Testis (tissue), 2 donors: Measurements from ENCODE around the gene ZDHHC16.

Experiments
- POLR2A ChIP-seq: fragments of 450-650 bp; IDR thresholded peaks from one replicate; pipeline ENCODE4 v1.6.1; 2017; ENCODE audit warnings: antibody characterized with exemption, mild to moderate bottlenecking, moderate library complexity
- TF ChIP-seq, protein P1 (sequence below), 3 experiments: fragments of 450-650 bp in 2 of 3; fragments of 200-600 bp in 1 of 3; sonication (generic) in 1 of 3; IDR thresholded peaks; one replicate each; pipeline ENCODE4 v1.5.1; 2016 to 2019; ENCODE audit warnings: antibody characterized with exemption in 3 of 3, mild to moderate bottlenecking in 2 of 3, moderate library complexity in 1 of 3

DNA sequence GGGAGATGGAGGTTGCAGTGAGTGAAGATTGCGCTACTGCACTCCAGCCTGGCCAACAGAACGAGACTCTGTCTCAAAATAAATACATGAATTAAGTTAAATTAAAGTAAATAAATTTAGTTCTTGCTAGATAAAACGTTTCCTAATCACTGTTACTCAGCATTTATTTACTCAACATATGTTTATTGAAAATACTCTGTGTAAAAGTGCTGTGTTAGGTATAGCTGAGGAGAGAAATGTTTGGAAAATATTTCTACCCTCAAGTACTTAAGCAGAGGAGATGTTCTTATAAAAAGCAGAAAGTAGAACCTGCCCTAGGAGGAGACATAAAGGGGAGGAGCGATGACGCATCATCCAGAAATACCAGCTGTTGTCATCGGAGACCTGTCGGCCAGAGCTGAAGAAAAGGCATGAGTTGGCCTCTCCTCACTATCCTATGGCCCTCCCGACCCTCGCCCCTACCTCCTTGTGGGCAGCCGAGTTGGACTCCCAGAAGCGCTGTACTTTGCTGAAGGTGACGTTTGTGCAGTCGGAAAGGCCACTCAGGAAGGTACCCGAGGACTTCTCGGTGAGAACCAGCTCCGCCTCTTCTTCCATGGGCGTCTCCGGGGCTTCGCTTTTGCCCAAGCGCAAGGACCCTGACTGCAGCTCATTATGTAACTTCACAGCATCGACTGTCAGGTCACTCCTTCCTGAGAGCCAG, 46.0 kb upstream of the ZDHHC16 start:
- TF ChIP-seq POLR2A, result no peak
- TF ChIP-seq, protein P1, sequence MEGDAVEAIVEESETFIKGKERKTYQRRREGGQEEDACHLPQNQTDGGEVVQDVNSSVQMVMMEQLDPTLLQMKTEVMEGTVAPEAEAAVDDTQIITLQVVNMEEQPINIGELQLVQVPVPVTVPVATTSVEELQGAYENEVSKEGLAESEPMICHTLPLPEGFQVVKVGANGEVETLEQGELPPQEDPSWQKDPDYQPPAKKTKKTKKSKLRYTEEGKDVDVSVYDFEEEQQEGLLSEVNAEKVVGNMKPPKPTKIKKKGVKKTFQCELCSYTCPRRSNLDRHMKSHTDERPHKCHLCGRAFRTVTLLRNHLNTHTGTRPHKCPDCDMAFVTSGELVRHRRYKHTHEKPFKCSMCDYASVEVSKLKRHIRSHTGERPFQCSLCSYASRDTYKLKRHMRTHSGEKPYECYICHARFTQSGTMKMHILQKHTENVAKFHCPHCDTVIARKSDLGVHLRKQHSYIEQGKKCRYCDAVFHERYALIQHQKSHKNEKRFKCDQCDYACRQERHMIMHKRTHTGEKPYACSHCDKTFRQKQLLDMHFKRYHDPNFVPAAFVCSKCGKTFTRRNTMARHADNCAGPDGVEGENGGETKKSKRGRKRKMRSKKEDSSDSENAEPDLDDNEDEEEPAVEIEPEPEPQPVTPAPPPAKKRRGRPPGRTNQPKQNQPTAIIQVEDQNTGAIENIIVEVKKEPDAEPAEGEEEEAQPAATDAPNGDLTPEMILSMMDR (IDR thresholded peaks at IDR 0.05), result no peak
